Prostate gland (tissue), 2 donors: ENCODE data around the gene TMEM94.

Experiments used
- CTCF ChIP-seq, 4 experiments: fragments of 200-600 bp in 2 of 4; fragments of 450-650 bp in 2 of 4; sonication (generic) in 2 of 4; IDR thresholded peaks; 1 replicate in 3 of 4; 2 replicates in 1 of 4; pipeline ENCODE4 v1.5.1; 2016 to 2019; ENCODE audit warnings: antibody characterized with exemption in 4 of 4, mild to moderate bottlenecking in 2 of 4, moderate library complexity in 2 of 4
- POLR2A ChIP-seq: fragments of 450-650 bp; IDR thresholded peaks from one replicate; pipeline ENCODE4 v1.6.1; 2016; ENCODE audit warnings: antibody characterized with exemption, mild to moderate bottlenecking

DNA sequence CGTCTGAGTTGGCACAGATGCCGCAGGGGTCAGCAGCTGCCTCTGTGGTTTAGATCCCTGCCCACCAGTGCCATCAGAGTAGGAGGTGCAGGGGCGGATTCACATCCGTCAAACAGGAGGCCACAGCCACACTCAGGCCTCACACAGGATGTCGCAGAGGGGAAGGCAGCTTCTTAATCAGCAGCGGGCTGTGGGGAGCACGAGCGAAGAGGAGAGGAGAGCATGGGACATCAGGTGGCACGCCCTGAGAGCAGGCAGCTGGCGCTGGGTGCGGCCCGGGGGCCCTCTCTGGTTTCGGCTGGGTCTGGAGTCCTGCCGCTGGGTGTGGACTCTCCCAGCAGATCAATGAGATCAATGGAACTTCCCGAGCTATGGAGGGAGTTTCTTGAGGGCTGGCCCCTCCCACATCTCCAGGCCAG, 78.7 kb downstream of the TMEM94 start:
- no peak for TF ChIP-seq POLR2A
- no peak for TF ChIP-seq CTCF (IDR thresholded peaks at IDR 0.05)
